A673 (cell line): Measurements from ENCODE around the gene MYRIP. TPM values are rescaled to one million over a fixed set of nuclear protein-coding genes. Genes with fewer than 3 reads are reported as not detected.

Source experiments
- BruUV-seq: library from RNA; stranded (reverse); fragments of 400-500 nt; replicated peaks from 2 replicates; lab custom pipeline; 2021; lab: Mats Ljungman, UMichigan
- CTCF ChIA-PET: fragments of 300-600 bp; sonication (Branson Sonifier 250); formaldehyde crosslinking; loops from one replicate; lab custom pipeline; 2022; ENCODE audit warnings: antibody characterized with exemption; lab: Charles Lee
- POLR2A ChIA-PET: fragments of 300-600 bp; sonication (Branson Sonifier 250); formaldehyde crosslinking; loops from one replicate; lab custom pipeline; 2022; ENCODE audit warnings: antibody characterized with exemption; ENCODE audit not compliant: low non-redundant PET; lab: Charles Lee
- DNase-seq: peaks from one replicate; pipeline ENCODE4 v3.0.0-alpha.2; 2015; ENCODE audit warnings: low spot score
- H3K27ac ChIP-seq: fragments of 200-600 bp; sonication (generic); 2 replicates; pipeline ENCODE4 v1.5.1; 2016; ENCODE audit warnings: mixed run types, low read depth, mild to moderate bottlenecking, mixed read lengths, antibody characterized with exemption, low read length; ENCODE audit not compliant: poor library complexity, severe bottlenecking
- H3K27me3 ChIP-seq: fragments of 200-600 bp; sonication (generic); replicated peaks from 2 replicates; pipeline ENCODE4 v1.6.1; 2017; ENCODE audit warnings: mixed run types, low read depth, mild to moderate bottlenecking, mixed read lengths, antibody characterized with exemption, low read length; ENCODE audit not compliant: insufficient read depth, poor library complexity
- H3K36me3 ChIP-seq: fragments of 200-600 bp; sonication (generic); 2 replicates; pipeline ENCODE4 v1.6.1; 2016; ENCODE audit warnings: mixed run types, mild to moderate bottlenecking, mixed read lengths, antibody characterized with exemption, low read length; ENCODE audit not compliant: insufficient read depth, poor library complexity, severe bottlenecking
- H3K4me1 ChIP-seq: fragments of 200-600 bp; sonication (generic); 2 replicates; pipeline ENCODE4 v1.6.1; 2017; ENCODE audit warnings: mixed run types, mild to moderate bottlenecking, mixed read lengths, antibody characterized with exemption, low read length; ENCODE audit not compliant: insufficient read depth, poor library complexity, severe bottlenecking
- H3K4me3 ChIP-seq: fragments of 200-600 bp; sonication (generic); 2 replicates; pipeline ENCODE4 v1.5.1; 2016; ENCODE audit warnings: low read depth, mixed run types, mild to moderate bottlenecking, mixed read lengths, low read length; ENCODE audit not compliant: poor library complexity, severe bottlenecking
- H3K9me3 ChIP-seq: fragments of 200-600 bp; sonication (generic); 2 replicates; pipeline ENCODE4 v1.6.1; 2016; ENCODE audit warnings: mixed run types, low read depth, mild to moderate bottlenecking, mixed read lengths, antibody characterized with exemption, low read length; ENCODE audit not compliant: poor library complexity, severe bottlenecking
- EZH2 ChIP-seq: fragments of 200-600 bp; sonication (generic); IDR thresholded peaks from 2 replicates; pipeline ENCODE4 v1.6.1; 2017; ENCODE audit warnings: borderline replicate concordance, low read depth, mild to moderate bottlenecking, mixed read lengths, antibody characterized with exemption, low read length; ENCODE audit not compliant: poor library complexity, severe bottlenecking
- intact Hi-C: fragments of 100-400 bp; cut with micrococcal nuclease; formaldehyde crosslinking; loops from one replicate; pipeline ENCODE4 v1.10.0; 2022; ENCODE audit not compliant: unreplicated experiment
- total RNA-seq: library from RNA; stranded (reverse); gene quantifications from 2 replicates; pipeline ENCODE4 v1.2.3, GENCODE V29; 2021
- TF ChIP-seq, protein P1 (sequence below): fragments of 300-800, 200-600 bp; sonication (generic); conservative IDR thresholded peaks from 2 replicates; pipeline ENCODE4 v1.5.1; 2017; ENCODE audit warnings: low read depth, mild to moderate bottlenecking, antibody characterized with exemption, low read length, moderate library complexity, mixed read lengths

MYRIP gene
- total RNA-seq, 1 experiment from 2014 or later = not detected

DNA sequence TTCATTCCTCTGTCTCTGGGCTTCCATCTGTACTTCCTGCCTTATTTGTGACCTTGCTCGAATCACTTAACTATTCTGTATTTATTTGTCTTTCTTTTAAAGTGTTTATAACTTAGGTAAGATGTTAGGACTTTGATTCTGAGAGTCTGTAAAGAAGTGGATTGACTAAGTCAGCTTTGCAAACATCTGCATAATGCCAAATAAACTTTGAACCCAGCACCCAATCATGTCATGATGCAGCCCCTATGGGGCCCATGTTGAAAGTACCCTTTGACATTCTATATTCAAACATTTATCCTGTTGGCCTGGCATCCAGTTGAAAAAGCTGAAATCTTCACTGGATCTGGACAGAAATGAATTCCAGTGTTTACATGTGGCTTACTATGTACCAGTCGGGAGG, 3.8 kb upstream of the MYRIP start:
- Histone ChIP-seq H3K4me1 (no peaks in the 10 kb centered on the region), H3K27ac (no peak overlapping the region), H3K36me3 (no peaks in the 10 kb centered on the region), H3K4me3 (no peak overlapping the region), H3K27me3 (peaks cover 33% of the 10 kb centered on the region), H3K9me3 (no peaks in the 10 kb centered on the region)
- DNase-seq = no peak
- ChIA-PET POLR2A (no interaction called here), CTCF (no interaction called here)
- no TSS peak for BruUV-seq
- intact Hi-C loops = no loop called here
- no peak for TF ChIP-seq EZH2
- TF ChIP-seq, protein P1, sequence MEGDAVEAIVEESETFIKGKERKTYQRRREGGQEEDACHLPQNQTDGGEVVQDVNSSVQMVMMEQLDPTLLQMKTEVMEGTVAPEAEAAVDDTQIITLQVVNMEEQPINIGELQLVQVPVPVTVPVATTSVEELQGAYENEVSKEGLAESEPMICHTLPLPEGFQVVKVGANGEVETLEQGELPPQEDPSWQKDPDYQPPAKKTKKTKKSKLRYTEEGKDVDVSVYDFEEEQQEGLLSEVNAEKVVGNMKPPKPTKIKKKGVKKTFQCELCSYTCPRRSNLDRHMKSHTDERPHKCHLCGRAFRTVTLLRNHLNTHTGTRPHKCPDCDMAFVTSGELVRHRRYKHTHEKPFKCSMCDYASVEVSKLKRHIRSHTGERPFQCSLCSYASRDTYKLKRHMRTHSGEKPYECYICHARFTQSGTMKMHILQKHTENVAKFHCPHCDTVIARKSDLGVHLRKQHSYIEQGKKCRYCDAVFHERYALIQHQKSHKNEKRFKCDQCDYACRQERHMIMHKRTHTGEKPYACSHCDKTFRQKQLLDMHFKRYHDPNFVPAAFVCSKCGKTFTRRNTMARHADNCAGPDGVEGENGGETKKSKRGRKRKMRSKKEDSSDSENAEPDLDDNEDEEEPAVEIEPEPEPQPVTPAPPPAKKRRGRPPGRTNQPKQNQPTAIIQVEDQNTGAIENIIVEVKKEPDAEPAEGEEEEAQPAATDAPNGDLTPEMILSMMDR = no peak

DNA sequence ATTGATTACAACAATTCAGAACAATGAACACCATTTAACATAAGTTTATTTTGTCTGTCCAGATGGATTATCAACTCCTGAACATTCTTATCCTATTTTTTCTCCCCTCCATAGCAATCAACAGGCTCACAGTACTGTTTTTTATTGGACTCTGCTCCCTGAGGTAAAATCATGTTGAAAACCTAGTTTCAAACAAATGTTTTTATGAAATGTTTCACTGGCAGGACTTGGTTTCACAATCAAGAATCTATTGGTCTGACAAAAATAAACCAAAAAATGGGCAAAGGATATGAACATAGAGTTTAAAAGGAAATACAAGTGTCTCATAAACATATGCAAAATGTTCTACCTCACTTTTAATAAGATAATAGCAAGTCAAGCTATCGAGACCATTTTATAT, 2.6 kb upstream of the MYRIP start:
- no peaks in the 10 kb centered on the region for H3K9me3 ChIP-seq
- POLR2A ChIA-PET = no interaction called here
- H3K36me3 ChIP-seq = no peaks in the 10 kb centered on the region
- peaks cover 45% of the 10 kb centered on the region for H3K27me3 ChIP-seq
- no peak overlapping the region for H3K4me3 ChIP-seq
- no peak for DNase-seq
- H3K27ac ChIP-seq = no peak overlapping the region
- CTCF ChIA-PET = no interaction called here
- BruUV-seq = no TSS peak
- H3K4me1 ChIP-seq = no peaks in the 10 kb centered on the region
- TF ChIP-seq EZH2 = no peak
- TF ChIP-seq, protein P1 = no peak
- intact Hi-C loops = no loop called here

DNA sequence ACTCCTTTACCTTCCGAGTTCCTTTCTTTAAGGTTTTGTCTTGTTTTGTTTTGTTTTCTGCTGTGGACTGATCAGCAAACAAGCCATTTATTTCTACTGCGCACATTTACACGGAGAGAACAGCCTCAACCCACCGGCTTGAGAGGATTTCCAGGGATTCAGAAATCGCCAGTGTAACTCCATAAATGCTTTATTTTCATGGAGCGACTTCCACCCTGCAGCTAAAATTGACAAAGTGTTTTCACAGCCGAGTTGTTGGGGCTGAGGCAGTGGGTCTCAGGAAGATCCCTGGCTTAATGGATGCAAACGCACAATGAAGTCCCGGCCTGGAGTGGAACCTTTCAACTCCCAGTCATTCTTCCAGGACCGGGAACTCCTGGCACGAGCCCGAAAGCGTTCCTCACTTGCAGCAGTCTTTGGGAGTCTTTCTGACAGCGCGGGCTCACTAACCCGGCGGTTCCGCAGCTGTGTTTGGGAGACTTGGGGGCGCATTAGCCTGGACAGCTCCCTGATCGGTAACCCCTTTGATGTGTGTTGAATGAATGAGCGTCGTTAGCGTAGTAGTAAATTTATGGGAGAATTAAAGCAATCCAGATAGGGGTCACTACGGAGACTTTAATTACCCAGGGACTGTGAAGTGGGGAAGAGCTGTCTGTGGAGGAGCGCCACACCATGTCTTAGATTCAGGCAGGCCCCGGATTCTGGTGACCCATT, 785 bp upstream of the MYRIP start:
- H3K36me3 ChIP-seq = no peaks in the 10 kb centered on the region
- no peaks in the 10 kb centered on the region for H3K4me1 ChIP-seq
- BruUV-seq = no TSS peak
- TF ChIP-seq, protein P1 = no peak
- TF ChIP-seq EZH2 = no peak
- H3K9me3 ChIP-seq = no peaks in the 10 kb centered on the region
- ChIA-PET CTCF (no interaction called here), POLR2A (no interaction called here)
- H3K4me3 ChIP-seq = no peak overlapping the region
- intact Hi-C loops = no loop called here
- peaks cover 45% of the 10 kb centered on the region for H3K27me3 ChIP-seq
- peak; percentile 3 for DNase-seq
- no peak overlapping the region for H3K27ac ChIP-seq
